ENCODE results near the gene SLC16A10.
"Not testable (repeated sequence)": the region's sequence is repeated elsewhere in the genome, so short reads cannot be mapped to it uniquely, and the experiment has no call there.

DNA sequence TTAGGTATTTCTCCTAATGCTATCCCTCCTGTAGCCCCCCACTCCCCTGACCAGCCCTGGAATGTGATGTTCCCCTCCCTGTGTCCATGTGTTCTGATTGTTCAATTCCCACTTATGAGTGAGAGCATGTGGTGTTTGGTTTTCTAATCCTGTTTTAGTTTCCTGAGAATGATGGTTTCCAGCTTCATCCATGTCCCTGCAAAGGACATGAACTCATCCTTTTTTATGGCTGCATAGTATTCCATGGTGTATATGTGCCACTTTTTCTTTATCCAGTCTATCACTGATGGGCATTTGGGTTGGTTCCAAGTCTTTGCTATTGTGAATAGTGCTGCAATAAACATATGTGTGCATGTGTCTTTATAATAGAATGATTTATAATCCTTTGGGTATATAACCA lies 103.8 kb downstream of the SLC16A10 start:
- TF ChIP-seq, protein P1, sequence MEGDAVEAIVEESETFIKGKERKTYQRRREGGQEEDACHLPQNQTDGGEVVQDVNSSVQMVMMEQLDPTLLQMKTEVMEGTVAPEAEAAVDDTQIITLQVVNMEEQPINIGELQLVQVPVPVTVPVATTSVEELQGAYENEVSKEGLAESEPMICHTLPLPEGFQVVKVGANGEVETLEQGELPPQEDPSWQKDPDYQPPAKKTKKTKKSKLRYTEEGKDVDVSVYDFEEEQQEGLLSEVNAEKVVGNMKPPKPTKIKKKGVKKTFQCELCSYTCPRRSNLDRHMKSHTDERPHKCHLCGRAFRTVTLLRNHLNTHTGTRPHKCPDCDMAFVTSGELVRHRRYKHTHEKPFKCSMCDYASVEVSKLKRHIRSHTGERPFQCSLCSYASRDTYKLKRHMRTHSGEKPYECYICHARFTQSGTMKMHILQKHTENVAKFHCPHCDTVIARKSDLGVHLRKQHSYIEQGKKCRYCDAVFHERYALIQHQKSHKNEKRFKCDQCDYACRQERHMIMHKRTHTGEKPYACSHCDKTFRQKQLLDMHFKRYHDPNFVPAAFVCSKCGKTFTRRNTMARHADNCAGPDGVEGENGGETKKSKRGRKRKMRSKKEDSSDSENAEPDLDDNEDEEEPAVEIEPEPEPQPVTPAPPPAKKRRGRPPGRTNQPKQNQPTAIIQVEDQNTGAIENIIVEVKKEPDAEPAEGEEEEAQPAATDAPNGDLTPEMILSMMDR (IDR thresholded peaks at IDR 0.05) = not testable (repeated sequence)
- not testable (repeated sequence) for TF ChIP-seq ZFX (IDR thresholded peaks at IDR 0.05; ENCODE audit: borderline replicate concordance)
